ENCODE measurements around the gene TCF7L2.

DNA sequence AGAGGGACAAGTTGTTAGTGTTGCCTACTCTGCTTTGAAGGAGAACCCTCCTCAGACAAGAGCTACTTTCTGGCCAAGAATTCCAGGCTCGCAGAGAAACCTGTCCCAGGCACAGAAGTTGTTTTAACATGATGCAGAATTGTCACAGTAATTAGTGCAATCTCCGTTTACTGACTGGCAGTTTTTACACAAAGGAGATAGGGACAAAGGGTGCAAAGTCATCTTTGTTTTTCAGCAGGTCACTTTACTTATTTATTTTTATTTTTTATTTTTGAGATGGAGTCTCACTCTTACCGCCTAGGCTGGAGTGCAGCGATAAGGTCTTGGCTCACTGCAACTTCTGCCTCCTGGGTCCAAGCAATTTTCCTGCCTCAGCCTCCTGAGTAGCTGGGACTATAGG, 12.3 kb downstream of the TCF7L2 start:
- TF ChIP-seq CTCF (conservative IDR thresholded peaks at IDR 0.05) (no peak), EZH2 (IDR thresholded peaks at IDR 0.05; ENCODE audit: low read depth) (no peak)
